Stomach smooth muscle (tissue), 2 donors: Measurements from ENCODE around the gene TTC31.
A peak's percentile ranks its signal among the peaks of the same experiment; 100 is the strongest.

ENCODE experiments used
- H3K27ac ChIP-seq: one replicate; pipeline ENCODE4 v1.7.0; 2013; ENCODE audit warnings: mild to moderate bottlenecking, low read length, inconsistent platforms
- H3K27me3 ChIP-seq, 2 donors: one replicate each; pipeline ENCODE4 v1.7.0; 2013; ENCODE audit warnings: low read length in 2 of 2; ENCODE audit not compliant: insufficient read depth in 2 of 2, control insufficient read depth in 1 of 2
- H3K36me3 ChIP-seq, 2 donors: one replicate each; pipeline ENCODE4 v1.7.0; 2013; ENCODE audit warnings: low read length in 2 of 2; ENCODE audit not compliant: control insufficient read depth in 2 of 2, insufficient read depth in 2 of 2
- H3K4me1 ChIP-seq: one replicate; pipeline ENCODE4 v1.7.0; 2013; ENCODE audit warnings: low read length; ENCODE audit not compliant: control insufficient read depth, insufficient read depth
- H3K4me3 ChIP-seq, 2 donors: one replicate each; pipeline ENCODE4 v1.7.0; 2013; ENCODE audit warnings: low read length in 2 of 2
- H3K9ac ChIP-seq, 2 donors: one replicate each; pipeline ENCODE4 v1.7.0; 2013; ENCODE audit warnings: low read length in 2 of 2, mild to moderate bottlenecking in 1 of 2
- H3K9me3 ChIP-seq, 2 donors: one replicate each; pipeline ENCODE4 v1.7.0; 2013; ENCODE audit warnings: low read length in 2 of 2; ENCODE audit not compliant: control insufficient read depth in 2 of 2
- donor health status: healthy.
- donor health status: Pancreatic carcinoma.

Gene TTC31

GRCh38 chr2:74499940-74500577, 17.2 kb downstream of the TTC31 start:
- no peaks in the 10 kb centered on the region for H3K36me3 ChIP-seq
- peaks cover 62 to 73% of the 10 kb centered on the region in 2 donors for H3K27me3 ChIP-seq
- H3K9me3 ChIP-seq, result no peaks in the 10 kb centered on the region
- no peak overlapping the region for H3K27ac ChIP-seq
- H3K4me1 ChIP-seq, result peaks cover 39% of the 10 kb centered on the region
- H3K9ac ChIP-seq, result no peak overlapping the region
- no peak overlapping the region for H3K4me3 ChIP-seq

- Histone ChIP-seq H3K9me3 (no peaks in the 10 kb centered on the region), H3K4me1 (peaks cover 42% of the 10 kb centered on the region), H3K9ac (no peak overlapping the region), H3K27me3 (peaks cover 65 to 73% of the 10 kb centered on the region in 2 donors), H3K4me3 (no peak overlapping the region), H3K36me3 (peaks cover 3 to 5% of the 10 kb centered on the region in 2 donors), H3K27ac (no peak overlapping the region)
Observed at GRCh38 chr2:74500578-74500946, 17.7 kb downstream of the TTC31 start.

- Histone ChIP-seq H3K4me3 (no peak overlapping the region), H3K27me3 (peaks cover 68 to 73% of the 10 kb centered on the region in 2 donors), H3K4me1 (peaks cover 51% of the 10 kb centered on the region), H3K27ac (no peak overlapping the region), H3K36me3 (peaks cover 8 to 9% of the 10 kb centered on the region in 2 donors), H3K9me3 (no peaks in the 10 kb centered on the region), H3K9ac (no peak overlapping the region)
Observed at GRCh38 chr2:74501335-74502071, 18.6 kb downstream of the TTC31 start.

GRCh38 chr2:74502147-74502719, 19.4 kb downstream of the TTC31 start:
- no peak overlapping the region for H3K9ac ChIP-seq

GRCh38 chr2:74502720-74503505, 20.0 kb downstream of the TTC31 start:
- Histone ChIP-seq H3K4me1 (peaks cover 57% of the 10 kb centered on the region), H3K36me3 (peaks cover 9 to 10% of the 10 kb centered on the region in 2 donors), H3K4me3 (peak overlapping the region; percentile 48 to 70), H3K27ac (no peak overlapping the region), H3K9ac (peak overlapping the region in 1 of 2 donors; percentile 47), H3K9me3 (no peaks in the 10 kb centered on the region), H3K27me3 (peaks cover 57 to 66% of the 10 kb centered on the region in 2 donors)

More at GRCh38 chr2:74502147-74502719, 19.4 kb downstream of the TTC31 start:
- Histone ChIP-seq H3K4me1 (peaks cover 58% of the 10 kb centered on the region), H3K4me3 (peak overlapping the region; percentile 48 to 70), H3K36me3 (peaks cover 9 to 10% of the 10 kb centered on the region in 2 donors), H3K27ac (no peak overlapping the region), H3K27me3 (peaks cover 63 to 72% of the 10 kb centered on the region in 2 donors), H3K9me3 (no peaks in the 10 kb centered on the region)

GRCh38 chr2:74503506-74504475, 20.9 kb downstream of the TTC31 start:
- no peaks in the 10 kb centered on the region for H3K9me3 ChIP-seq
- H3K27ac ChIP-seq, result no peak overlapping the region
- peak overlapping the region; percentile 48 to 70 for H3K4me3 ChIP-seq
- H3K4me1 ChIP-seq, result peaks cover 54% of the 10 kb centered on the region
- peaks cover 51 to 61% of the 10 kb centered on the region in 2 donors for H3K27me3 ChIP-seq
- H3K9ac ChIP-seq, result peak overlapping the region in 1 of 2 donors; percentile 29
- peaks cover 9 to 10% of the 10 kb centered on the region in 2 donors for H3K36me3 ChIP-seq

GRCh38 chr2:74504591-74504990, 21.7 kb downstream of the TTC31 start:
- no peak overlapping the region for H3K27ac ChIP-seq
- peaks cover 46% of the 10 kb centered on the region for H3K4me1 ChIP-seq
- no peak overlapping the region for H3K9ac ChIP-seq
- peaks cover 9 to 10% of the 10 kb centered on the region in 2 donors for H3K36me3 ChIP-seq
- no peaks in the 10 kb centered on the region for H3K9me3 ChIP-seq
- peaks cover 44 to 56% of the 10 kb centered on the region in 2 donors for H3K27me3 ChIP-seq
- no peak overlapping the region for H3K4me3 ChIP-seq

- H3K36me3 ChIP-seq, result peaks cover 9 to 10% of the 10 kb centered on the region in 2 donors
- H3K9ac ChIP-seq, result no peak overlapping the region
- no peak overlapping the region for H3K27ac ChIP-seq
- H3K4me3 ChIP-seq, result peak overlapping the region; percentile 33 to 35
- peaks cover 41 to 49% of the 10 kb centered on the region in 2 donors for H3K27me3 ChIP-seq
- peaks cover 45% of the 10 kb centered on the region for H3K4me1 ChIP-seq
- H3K9me3 ChIP-seq, result no peaks in the 10 kb centered on the region
Observed at GRCh38 chr2:74505448-74506246, 22.8 kb downstream of the TTC31 start.
